Thoracic aorta (tissue), 2 donors: ENCODE measurements around the gene MYO1F. TPM values are rescaled to one million over a fixed set of nuclear protein-coding genes. Genes with fewer than 3 reads are reported as not detected.

Experiments
- ATAC-seq: fragments of 150-250 bp; one replicate; pipeline ENCODE4 v1.8.0; 2017; ENCODE audit warnings: low read depth; ENCODE audit not compliant: insufficient number of reproducible peaks, low FRiP score
- DNase-seq: peaks from one replicate; pipeline ENCODE4 v3.0.0-alpha.2; 2020; ENCODE audit warnings: low spot score
- H3K27ac ChIP-seq, 2 donors: fragments of 200-600 bp; sonication (generic); 1 replicate in 1 of 2; 2 replicates in 1 of 2; pipeline ENCODE4 v1.5.1; 2016; ENCODE audit warnings: mild to moderate bottlenecking in 2 of 2, moderate library complexity in 2 of 2
- H3K27me3 ChIP-seq: fragments of 200-600 bp; sonication (generic); replicated peaks from 2 replicates; pipeline ENCODE4 v1.6.0; 2016; ENCODE audit warnings: mild to moderate bottlenecking; ENCODE audit not compliant: insufficient read depth
- H3K36me3 ChIP-seq: fragments of 200-600 bp; sonication (generic); one replicate; pipeline ENCODE4 v1.5.1; 2016
- H3K4me1 ChIP-seq, 2 donors: fragments of 200-600 bp; sonication (generic); 1 replicate in 1 of 2; 2 replicates in 1 of 2; pipeline versions ENCODE4 v1.5.1 to v1.6.0; 2016; ENCODE audit warnings: low read depth in 2 of 2, mild to moderate bottlenecking in 1 of 2; ENCODE audit not compliant: control insufficient read depth in 1 of 2
- H3K4me3 ChIP-seq: fragments of 200-600 bp; sonication (generic); 2 replicates; pipeline ENCODE4 v1.5.1; 2016; ENCODE audit warnings: mild to moderate bottlenecking
- H3K9me3 ChIP-seq: fragments of 200-600 bp; sonication (generic); 2 replicates; pipeline ENCODE4 v1.5.1; 2016
- total RNA-seq, 2 donors: library from RNA; depleted of rRNA; stranded (reverse); fragments of >200 nt; gene quantifications; one replicate each; pipeline versions ENCODE4 v1.1.0 to v1.2.3, GENCODE V29; 2016
- TF ChIP-seq, protein P1 (sequence below): fragments of 200-600 bp; sonication (generic); IDR thresholded peaks from one replicate; pipeline ENCODE4 v1.5.1; 2019; ENCODE audit warnings: antibody characterized with exemption

MYO1F gene
- total RNA-seq, 2 donors from 2014 or later, result 29.6 to 33.9 TPM

- H3K27ac ChIP-seq, result no peak overlapping the region
- no peaks in the 10 kb centered on the region for H3K4me1 ChIP-seq
- ATAC-seq (no peak), DNase-seq (no peak)
- TF ChIP-seq, protein P1, sequence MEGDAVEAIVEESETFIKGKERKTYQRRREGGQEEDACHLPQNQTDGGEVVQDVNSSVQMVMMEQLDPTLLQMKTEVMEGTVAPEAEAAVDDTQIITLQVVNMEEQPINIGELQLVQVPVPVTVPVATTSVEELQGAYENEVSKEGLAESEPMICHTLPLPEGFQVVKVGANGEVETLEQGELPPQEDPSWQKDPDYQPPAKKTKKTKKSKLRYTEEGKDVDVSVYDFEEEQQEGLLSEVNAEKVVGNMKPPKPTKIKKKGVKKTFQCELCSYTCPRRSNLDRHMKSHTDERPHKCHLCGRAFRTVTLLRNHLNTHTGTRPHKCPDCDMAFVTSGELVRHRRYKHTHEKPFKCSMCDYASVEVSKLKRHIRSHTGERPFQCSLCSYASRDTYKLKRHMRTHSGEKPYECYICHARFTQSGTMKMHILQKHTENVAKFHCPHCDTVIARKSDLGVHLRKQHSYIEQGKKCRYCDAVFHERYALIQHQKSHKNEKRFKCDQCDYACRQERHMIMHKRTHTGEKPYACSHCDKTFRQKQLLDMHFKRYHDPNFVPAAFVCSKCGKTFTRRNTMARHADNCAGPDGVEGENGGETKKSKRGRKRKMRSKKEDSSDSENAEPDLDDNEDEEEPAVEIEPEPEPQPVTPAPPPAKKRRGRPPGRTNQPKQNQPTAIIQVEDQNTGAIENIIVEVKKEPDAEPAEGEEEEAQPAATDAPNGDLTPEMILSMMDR, result no peak
- H3K36me3 ChIP-seq, result peaks cover 52% of the 10 kb centered on the region
- no peaks in the 10 kb centered on the region for H3K27me3 ChIP-seq
- H3K4me3 ChIP-seq, result no peak overlapping the region
- H3K9me3 ChIP-seq, result no peaks in the 10 kb centered on the region
These were observed 89.9 kb downstream of the MYO1F start for GRCh38 chr19:8487137-8487851.

DNA sequence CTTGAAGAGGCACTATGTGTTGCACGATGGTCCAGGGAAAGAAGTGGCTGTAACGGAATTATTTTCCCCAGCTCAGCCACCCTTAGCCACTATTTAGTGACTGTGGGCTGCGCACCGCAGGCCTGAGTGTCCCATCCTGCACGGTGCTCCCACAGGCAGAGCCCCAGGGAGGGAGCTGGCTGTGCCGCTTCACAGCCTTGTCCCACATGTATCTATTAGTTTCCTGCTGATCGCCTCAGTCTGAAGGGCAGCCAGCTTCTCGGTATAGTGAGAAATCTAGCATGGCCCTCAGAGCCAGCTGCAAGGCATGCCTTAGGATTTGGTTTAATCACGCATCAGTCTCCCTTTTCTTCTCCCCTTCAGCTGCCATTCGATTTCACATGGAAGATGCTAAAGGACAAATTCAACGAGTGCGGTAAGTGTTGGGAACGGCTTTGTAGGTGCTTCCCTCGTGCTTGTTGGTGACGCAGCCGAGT is 90.5 kb downstream of the MYO1F start:
- no peak for ATAC-seq
- TF ChIP-seq, protein P1, result no peak
- no peak for DNase-seq
- H3K27ac ChIP-seq, result no peak overlapping the region
- H3K4me3 ChIP-seq, result no peak overlapping the region
- no peaks in the 10 kb centered on the region for H3K27me3 ChIP-seq
- H3K36me3 ChIP-seq, result peaks cover 52% of the 10 kb centered on the region
- H3K9me3 ChIP-seq, result no peaks in the 10 kb centered on the region
- no peaks in the 10 kb centered on the region for H3K4me1 ChIP-seq

GRCh38 chr19:8485561-8486371 is 91.5 kb downstream of the MYO1F start:
- Histone ChIP-seq H3K36me3 (peaks cover 52% of the 10 kb centered on the region), H3K27me3 (no peaks in the 10 kb centered on the region), H3K4me1 (no peaks in the 10 kb centered on the region), H3K9me3 (no peaks in the 10 kb centered on the region), H3K27ac (no peak overlapping the region), H3K4me3 (no peak overlapping the region)
- TF ChIP-seq, protein P1, result no peak
- ATAC-seq, result no peak
- no peak for DNase-seq

- H3K9me3 ChIP-seq, result no peaks in the 10 kb centered on the region
- no peaks in the 10 kb centered on the region for H3K27me3 ChIP-seq
- DNase-seq (no peak), ATAC-seq (no peak)
- H3K36me3 ChIP-seq, result peaks cover 52% of the 10 kb centered on the region
- TF ChIP-seq, protein P1, result no peak
- H3K4me1 ChIP-seq, result no peaks in the 10 kb centered on the region
- no peak overlapping the region for H3K27ac ChIP-seq
- no peak overlapping the region for H3K4me3 ChIP-seq
These were observed 92.8 kb downstream of the MYO1F start for GRCh38 chr19:8484331-8484894.

DNA sequence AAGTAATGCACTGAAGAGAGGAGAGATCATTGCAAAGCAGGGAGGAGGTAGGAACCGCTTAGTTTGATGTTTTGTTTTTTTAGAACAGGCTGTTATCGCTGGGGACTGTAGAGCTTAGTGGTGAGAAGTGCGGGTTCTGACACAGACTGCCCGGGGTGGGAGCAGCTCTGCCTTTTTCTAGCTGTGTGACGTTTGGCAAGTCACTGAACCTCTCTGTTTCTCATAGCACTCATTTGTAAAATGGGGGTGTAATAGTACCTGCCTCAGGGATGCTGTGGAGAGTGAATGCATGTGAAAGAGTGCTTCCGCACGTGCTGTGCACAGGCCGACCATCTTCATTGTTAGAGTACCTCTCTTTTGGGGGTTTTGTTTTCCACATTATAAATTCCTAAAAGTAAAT is 94.1 kb downstream of the MYO1F start:
- Histone ChIP-seq H3K27ac (no peak overlapping the region), H3K36me3 (peaks cover 43% of the 10 kb centered on the region), H3K4me3 (no peak overlapping the region), H3K4me1 (peaks cover 0 to 2% of the 10 kb centered on the region in 2 donors), H3K9me3 (no peaks in the 10 kb centered on the region), H3K27me3 (no peaks in the 10 kb centered on the region)
- no peak for DNase-seq
- TF ChIP-seq, protein P1, result no peak
- no peak for ATAC-seq
